ENCODE measurements around the gene BLTP3B. TPM values are rescaled to one million over a fixed set of nuclear protein-coding genes. Genes with fewer than 3 reads are reported as not detected.

The BLTP3B gene
- total RNA-seq, 1 donor from 2014 or later, result 11.9 TPM

- DNase-seq, result no peak
- intact Hi-C loops (cut with micrococcal nuclease), result no loop called here
- Histone ChIP-seq H3K27me3 (ENCODE audit: low read depth) (no peaks in the 10 kb centered on the region), H3K9me3 (replicated peaks) (no peaks in the 10 kb centered on the region), H3K27ac (replicated peaks) (no peak overlapping the region), H3K4me1 (no peaks in the 10 kb centered on the region), H3K4me3 (no peak overlapping the region), H3K36me3 (no peaks in the 10 kb centered on the region)
- TF ChIP-seq, protein P1, sequence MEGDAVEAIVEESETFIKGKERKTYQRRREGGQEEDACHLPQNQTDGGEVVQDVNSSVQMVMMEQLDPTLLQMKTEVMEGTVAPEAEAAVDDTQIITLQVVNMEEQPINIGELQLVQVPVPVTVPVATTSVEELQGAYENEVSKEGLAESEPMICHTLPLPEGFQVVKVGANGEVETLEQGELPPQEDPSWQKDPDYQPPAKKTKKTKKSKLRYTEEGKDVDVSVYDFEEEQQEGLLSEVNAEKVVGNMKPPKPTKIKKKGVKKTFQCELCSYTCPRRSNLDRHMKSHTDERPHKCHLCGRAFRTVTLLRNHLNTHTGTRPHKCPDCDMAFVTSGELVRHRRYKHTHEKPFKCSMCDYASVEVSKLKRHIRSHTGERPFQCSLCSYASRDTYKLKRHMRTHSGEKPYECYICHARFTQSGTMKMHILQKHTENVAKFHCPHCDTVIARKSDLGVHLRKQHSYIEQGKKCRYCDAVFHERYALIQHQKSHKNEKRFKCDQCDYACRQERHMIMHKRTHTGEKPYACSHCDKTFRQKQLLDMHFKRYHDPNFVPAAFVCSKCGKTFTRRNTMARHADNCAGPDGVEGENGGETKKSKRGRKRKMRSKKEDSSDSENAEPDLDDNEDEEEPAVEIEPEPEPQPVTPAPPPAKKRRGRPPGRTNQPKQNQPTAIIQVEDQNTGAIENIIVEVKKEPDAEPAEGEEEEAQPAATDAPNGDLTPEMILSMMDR (IDR thresholded peaks at IDR 0.05; ENCODE audit: borderline replicate concordance), result no peak
Measured at GRCh38 chr12:100153131-100153530, 10.5 kb upstream of the BLTP3B start.

DNA sequence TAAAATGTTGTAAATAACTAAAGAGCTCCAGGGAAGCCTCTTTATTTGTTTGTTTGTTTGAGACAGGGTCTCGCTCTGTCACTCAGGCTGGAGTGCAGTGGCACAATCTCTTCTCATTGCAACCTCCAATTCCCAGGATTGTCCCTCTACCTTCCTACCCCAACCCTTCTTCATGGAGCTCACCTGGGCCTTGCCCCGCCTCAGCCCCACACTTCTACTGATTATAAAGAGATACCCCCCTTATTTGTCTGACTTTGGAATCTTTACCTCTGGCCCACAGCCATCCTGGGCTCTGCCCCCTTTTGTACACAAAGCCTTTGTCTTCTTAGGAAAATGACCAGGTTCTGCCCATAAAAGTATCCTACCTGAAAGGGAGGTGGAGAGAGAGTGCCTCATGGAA lies 9.1 kb upstream of the BLTP3B start:
- H3K9me3 ChIP-seq (replicated peaks), result no peaks in the 10 kb centered on the region
- no peaks in the 10 kb centered on the region for H3K4me1 ChIP-seq
- intact Hi-C loops (cut with micrococcal nuclease), result no loop called here
- no peak overlapping the region for H3K27ac ChIP-seq (replicated peaks)
- TF ChIP-seq, protein P1 (IDR thresholded peaks at IDR 0.05; ENCODE audit: borderline replicate concordance), result no peak
- H3K4me3 ChIP-seq, result no peak overlapping the region
- no peak for DNase-seq
- H3K36me3 ChIP-seq, result no peaks in the 10 kb centered on the region
- H3K27me3 ChIP-seq (ENCODE audit: low read depth), result no peaks in the 10 kb centered on the region

GRCh38 chr12:100146252-100146651 lies 3.6 kb upstream of the BLTP3B start:
- no peak for DNase-seq
- intact Hi-C loops (cut with micrococcal nuclease), result no loop called here
- Histone ChIP-seq H3K36me3 (no peaks in the 10 kb centered on the region), H3K4me3 (no peak overlapping the region), H3K4me1 (peaks cover 20% of the 10 kb centered on the region), H3K27me3 (ENCODE audit: low read depth) (no peaks in the 10 kb centered on the region), H3K27ac (replicated peaks) (no peak overlapping the region), H3K9me3 (replicated peaks) (peaks cover 2% of the 10 kb centered on the region)
- TF ChIP-seq, protein P1 (IDR thresholded peaks at IDR 0.05; ENCODE audit: borderline replicate concordance), result no peak

DNA sequence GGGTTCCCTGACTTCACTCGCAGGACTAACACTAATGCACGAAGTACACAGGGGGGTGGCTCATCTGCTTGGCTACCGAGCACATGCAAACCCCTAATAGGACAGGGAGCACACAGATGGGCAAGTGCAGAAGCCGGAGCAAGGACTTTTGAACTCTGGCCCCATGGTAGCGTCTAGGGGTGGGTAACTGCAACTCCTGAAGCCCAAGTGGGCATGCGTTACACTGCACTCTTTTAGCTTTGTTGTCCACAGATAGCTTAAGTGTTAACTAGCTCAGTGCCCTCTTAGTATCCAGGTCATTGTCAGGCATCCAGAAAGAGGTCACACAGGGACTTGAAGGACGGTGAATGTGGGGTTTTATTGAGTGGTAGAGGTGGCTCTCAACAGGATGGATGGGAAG lies 3.0 kb upstream of the BLTP3B start:
- DNase-seq, result no peak
- H3K36me3 ChIP-seq, result no peaks in the 10 kb centered on the region
- H3K27me3 ChIP-seq (ENCODE audit: low read depth), result no peaks in the 10 kb centered on the region
- no peak overlapping the region for H3K4me3 ChIP-seq
- intact Hi-C loops (cut with micrococcal nuclease), result no loop called here
- H3K9me3 ChIP-seq (replicated peaks), result peaks cover 2% of the 10 kb centered on the region
- TF ChIP-seq, protein P1 (IDR thresholded peaks at IDR 0.05; ENCODE audit: borderline replicate concordance), result no peak
- H3K4me1 ChIP-seq, result peaks cover 26% of the 10 kb centered on the region
- H3K27ac ChIP-seq (replicated peaks), result no peak overlapping the region

- peak; percentile 49 for DNase-seq
- TF ChIP-seq, protein P1 (IDR thresholded peaks at IDR 0.05; ENCODE audit: borderline replicate concordance), result no peak
- Histone ChIP-seq H3K36me3 (no peaks in the 10 kb centered on the region), H3K4me3 (peak overlapping the region; percentile 90), H3K4me1 (peaks cover 48% of the 10 kb centered on the region), H3K27me3 (ENCODE audit: low read depth) (no peaks in the 10 kb centered on the region), H3K9me3 (replicated peaks) (peaks cover 2% of the 10 kb centered on the region), H3K27ac (replicated peaks) (peak overlapping the region; percentile 94)
- intact Hi-C loops (cut with micrococcal nuclease), result no loop called here
Measured at GRCh38 chr12:100141998-100142850, 450 bp downstream of the BLTP3B start.

Data from left ventricle myocardium inferior (tissue), 1 donor.